Muscle of arm (tissue), 14 donors: ENCODE data around the gene CTNNA1. TPM values are rescaled to one million over a fixed set of nuclear protein-coding genes. Genes with fewer than 3 reads are reported as not detected.
"Not testable (repeated sequence)": the region's sequence is repeated elsewhere in the genome, so short reads cannot be mapped to it uniquely, and the experiment has no call there.

Experiments used
- DNase-seq: peaks from one replicate; pipeline ENCODE4 v3.0.0-alpha.2; 2013
- long read RNA-seq, 11 donors: transcript quantifications; one replicate each; lab custom pipeline, GENCODE V29; 2026
- polyA plus RNA-seq, 12 donors: library from polyadenylated mRNA; unstranded; fragments of 120-200 nt; gene quantifications; one replicate each; pipeline ENCODE4 v1.2.1, GENCODE V29; 2013; ENCODE audit not compliant: insufficient read length in 12 of 12

CTNNA1 gene, protein sequence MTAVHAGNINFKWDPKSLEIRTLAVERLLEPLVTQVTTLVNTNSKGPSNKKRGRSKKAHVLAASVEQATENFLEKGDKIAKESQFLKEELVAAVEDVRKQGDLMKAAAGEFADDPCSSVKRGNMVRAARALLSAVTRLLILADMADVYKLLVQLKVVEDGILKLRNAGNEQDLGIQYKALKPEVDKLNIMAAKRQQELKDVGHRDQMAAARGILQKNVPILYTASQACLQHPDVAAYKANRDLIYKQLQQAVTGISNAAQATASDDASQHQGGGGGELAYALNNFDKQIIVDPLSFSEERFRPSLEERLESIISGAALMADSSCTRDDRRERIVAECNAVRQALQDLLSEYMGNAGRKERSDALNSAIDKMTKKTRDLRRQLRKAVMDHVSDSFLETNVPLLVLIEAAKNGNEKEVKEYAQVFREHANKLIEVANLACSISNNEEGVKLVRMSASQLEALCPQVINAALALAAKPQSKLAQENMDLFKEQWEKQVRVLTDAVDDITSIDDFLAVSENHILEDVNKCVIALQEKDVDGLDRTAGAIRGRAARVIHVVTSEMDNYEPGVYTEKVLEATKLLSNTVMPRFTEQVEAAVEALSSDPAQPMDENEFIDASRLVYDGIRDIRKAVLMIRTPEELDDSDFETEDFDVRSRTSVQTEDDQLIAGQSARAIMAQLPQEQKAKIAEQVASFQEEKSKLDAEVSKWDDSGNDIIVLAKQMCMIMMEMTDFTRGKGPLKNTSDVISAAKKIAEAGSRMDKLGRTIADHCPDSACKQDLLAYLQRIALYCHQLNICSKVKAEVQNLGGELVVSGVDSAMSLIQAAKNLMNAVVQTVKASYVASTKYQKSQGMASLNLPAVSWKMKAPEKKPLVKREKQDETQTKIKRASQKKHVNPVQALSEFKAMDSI
- 100 to 1,000 TPM in 11 of 12 donors, not detected in 1; 222 to 353 (median 279) TPM for polyA plus RNA-seq
- long read RNA-seq, donor 1, transcript CTNNA1-201 (18 exons, 3,756 nt) = major isoform, 21 of 78 reads
- long read RNA-seq, donor 1, partial matches to known transcripts = 51 of 78 reads
- long read RNA-seq, donor 1, other reads (novel, unspliced or antisense) = 0 of 78 reads
- long read RNA-seq, donor 2, transcript CTNNA1-201 (18 exons, 3,756 nt) = major isoform, 42 of 70 reads
- long read RNA-seq, donor 2, partial matches to known transcripts = 19 of 70 reads
- long read RNA-seq, donor 2, other reads (novel, unspliced or antisense) = 0 of 70 reads
- long read RNA-seq, donor 3, transcript CTNNA1-236 (2 exons, 2,044 nt) = minor isoform, 5 of 40 reads
- long read RNA-seq, donor 3, transcript CTNNA1-201 (18 exons, 3,756 nt) = major isoform, 12 of 40 reads
- long read RNA-seq, donor 3, partial matches to known transcripts = 22 of 40 reads
- long read RNA-seq, donor 3, other reads (novel, unspliced or antisense) = 0 of 40 reads
- long read RNA-seq, donor 4, transcript CTNNA1-236 (2 exons, 2,044 nt) = minor isoform, 5 of 38 reads
- long read RNA-seq, donor 4, transcript CTNNA1-201 (18 exons, 3,756 nt) = major isoform, 12 of 38 reads
- long read RNA-seq, donor 4, partial matches to known transcripts = 19 of 38 reads
- long read RNA-seq, donor 4, other reads (novel, unspliced or antisense) = 0 of 38 reads
- long read RNA-seq, donor 5, transcript CTNNA1-236 (2 exons, 2,044 nt) = minor isoform, 18 of 176 reads
- long read RNA-seq, donor 5, transcript CTNNA1-201 (18 exons, 3,756 nt) = major isoform, 41 of 176 reads
- long read RNA-seq, donor 5, partial matches to known transcripts = 90 of 176 reads
- long read RNA-seq, donor 5, other reads (novel, unspliced or antisense) = 26 of 176 reads
- long read RNA-seq, donor 6, transcript CTNNA1-201 (18 exons, 3,756 nt) = major isoform, 23 of 49 reads
- long read RNA-seq, donor 6, partial matches to known transcripts = 21 of 49 reads
- long read RNA-seq, donor 6, other reads (novel, unspliced or antisense) = 0 of 49 reads
- long read RNA-seq, donor 7, transcript CTNNA1-201 (18 exons, 3,756 nt) = major isoform, 19 of 37 reads
- long read RNA-seq, donor 7, partial matches to known transcripts = 15 of 37 reads
- long read RNA-seq, donor 7, other reads (novel, unspliced or antisense) = 0 of 37 reads
- long read RNA-seq, donor 8, transcript CTNNA1-201 (18 exons, 3,756 nt) = major isoform, 24 of 135 reads
- long read RNA-seq, donor 8, transcript CTNNA1-236 (2 exons, 2,044 nt) = minor isoform, 12 of 135 reads
- long read RNA-seq, donor 8, partial matches to known transcripts = 98 of 135 reads
- long read RNA-seq, donor 8, other reads (novel, unspliced or antisense) = 0 of 135 reads
- long read RNA-seq, donor 9, transcript CTNNA1-236 (2 exons, 2,044 nt) = major isoform, 5 of 55 reads
- long read RNA-seq, donor 9, partial matches to known transcripts = 47 of 55 reads
- long read RNA-seq, donor 9, other reads (novel, unspliced or antisense) = 0 of 55 reads
- long read RNA-seq, donor 10, transcript CTNNA1-201 (18 exons, 3,756 nt) = major isoform, 36 of 109 reads
- long read RNA-seq, donor 10, partial matches to known transcripts = 70 of 109 reads
- long read RNA-seq, donor 10, other reads (novel, unspliced or antisense) = 0 of 109 reads
- long read RNA-seq, donor 11, transcript CTNNA1-236 (2 exons, 2,044 nt) = minor isoform, 6 of 139 reads
- long read RNA-seq, donor 11, transcript CTNNA1-201 (18 exons, 3,756 nt) = major isoform, 36 of 139 reads
- long read RNA-seq, donor 11, partial matches to known transcripts = 96 of 139 reads
- long read RNA-seq, donor 11, other reads (novel, unspliced or antisense) = 0 of 139 reads

DNA sequence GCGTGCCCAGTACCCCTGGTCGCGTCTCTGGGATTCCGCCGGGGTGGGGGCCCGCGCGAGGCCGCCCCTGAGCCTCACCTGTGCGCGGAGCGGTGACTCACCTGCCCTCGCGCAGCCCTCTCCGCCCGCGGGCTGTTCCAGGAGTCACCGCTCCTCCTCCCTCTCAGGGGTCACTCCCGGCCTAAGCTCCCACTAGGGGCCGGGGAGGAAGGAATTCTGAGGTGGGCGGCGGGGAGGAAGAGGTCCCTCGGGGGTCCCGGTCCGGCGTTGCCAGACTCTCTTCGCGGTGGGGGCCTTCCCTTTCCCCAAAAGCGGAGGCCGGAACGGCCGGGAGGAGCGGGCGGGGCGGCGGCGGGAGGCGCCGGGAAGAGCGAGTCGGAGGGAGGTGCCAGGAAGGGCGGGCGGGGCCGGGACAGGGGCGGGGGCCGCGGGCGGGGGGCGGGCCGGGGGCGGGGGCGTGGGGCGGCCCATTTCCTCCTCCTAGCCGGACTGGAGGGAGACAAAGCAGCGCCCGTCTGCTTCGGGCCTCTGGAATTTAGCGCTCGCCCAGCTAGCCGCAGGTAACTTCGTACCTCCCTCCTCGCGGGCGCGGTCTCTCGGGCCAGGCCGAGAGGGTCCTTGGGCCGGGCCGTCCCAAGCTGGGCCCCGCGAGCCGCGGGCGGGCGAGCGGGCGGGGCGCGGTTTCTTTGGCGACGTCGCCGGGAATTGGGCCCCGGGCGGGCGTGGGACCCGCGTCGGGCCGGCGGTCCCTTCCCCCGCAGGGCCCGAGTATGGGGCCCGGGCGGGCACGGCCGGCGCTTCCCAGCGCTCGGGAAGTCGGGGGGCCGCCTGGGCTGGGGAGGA lies at the start of gene CTNNA1:
TSS of gene CTNNA1 (plus strand) at position 475 of the 843 bp plus-strand sequence. CDS start 28,500 bp downstream, outside the sequence.
- DNase-seq = peak; percentile 81

DNA sequence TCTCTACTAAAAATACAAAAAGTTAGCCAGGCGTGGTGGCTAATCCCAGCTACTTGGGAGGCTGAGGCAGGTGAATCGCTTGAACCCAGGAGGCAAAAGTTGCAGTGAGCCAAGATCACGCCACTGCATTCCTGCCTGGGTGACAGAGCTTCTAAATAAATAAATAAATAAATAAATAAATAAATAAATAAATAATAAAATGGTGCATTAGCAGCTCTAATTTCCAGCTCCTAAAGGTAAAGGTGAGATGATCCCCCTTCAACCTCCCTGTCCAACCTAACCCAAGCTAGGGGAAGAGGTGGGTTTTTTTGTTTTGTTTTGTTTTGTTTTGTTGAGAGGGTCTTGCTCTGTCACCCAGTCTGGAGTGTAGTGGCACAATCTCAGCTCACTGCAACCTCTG lies 49.4 kb upstream of the CTNNA1 start:
- DNase-seq = not testable (repeated sequence)

DNA sequence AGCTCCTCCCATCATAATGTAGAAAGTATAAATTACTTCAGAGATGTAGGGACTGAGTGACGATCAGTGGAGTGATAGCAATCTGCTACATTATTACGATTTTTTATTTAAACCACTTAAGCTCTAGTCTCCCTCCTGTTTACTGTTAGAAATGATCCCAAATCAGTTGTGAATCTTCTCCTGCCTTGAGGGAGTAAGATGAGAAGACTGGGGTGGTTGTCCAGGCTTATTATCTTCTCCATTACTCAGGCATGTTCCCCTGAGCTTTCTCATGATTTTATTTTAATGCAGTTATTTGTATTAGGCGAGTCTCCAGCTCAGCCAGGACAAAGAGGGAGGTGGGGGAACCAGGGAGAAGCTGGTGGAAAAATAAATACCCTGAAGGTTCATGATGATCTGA lies 48.2 kb upstream of the CTNNA1 start:
- no peak for DNase-seq

DNA sequence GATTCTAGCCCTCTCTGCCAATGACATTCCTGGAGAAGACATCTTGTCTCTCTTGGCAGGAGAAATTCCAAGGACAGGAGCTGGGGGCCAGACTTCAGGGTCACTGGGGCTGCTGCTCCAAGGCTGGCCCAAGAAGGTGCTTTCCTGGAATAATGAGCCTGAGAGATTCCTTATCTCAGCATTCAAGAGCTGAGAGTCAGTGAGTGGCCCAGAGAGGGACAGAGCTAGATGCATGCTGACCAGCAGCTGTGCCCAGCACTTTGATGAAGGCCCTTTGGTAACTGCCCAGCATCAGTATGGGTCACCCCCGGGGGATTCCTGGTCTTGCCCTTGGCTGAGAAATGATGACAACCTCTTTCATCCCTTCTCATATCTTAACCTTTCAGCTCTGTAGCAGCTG lies 47.7 kb upstream of the CTNNA1 start:
- no peak for DNase-seq

DNA sequence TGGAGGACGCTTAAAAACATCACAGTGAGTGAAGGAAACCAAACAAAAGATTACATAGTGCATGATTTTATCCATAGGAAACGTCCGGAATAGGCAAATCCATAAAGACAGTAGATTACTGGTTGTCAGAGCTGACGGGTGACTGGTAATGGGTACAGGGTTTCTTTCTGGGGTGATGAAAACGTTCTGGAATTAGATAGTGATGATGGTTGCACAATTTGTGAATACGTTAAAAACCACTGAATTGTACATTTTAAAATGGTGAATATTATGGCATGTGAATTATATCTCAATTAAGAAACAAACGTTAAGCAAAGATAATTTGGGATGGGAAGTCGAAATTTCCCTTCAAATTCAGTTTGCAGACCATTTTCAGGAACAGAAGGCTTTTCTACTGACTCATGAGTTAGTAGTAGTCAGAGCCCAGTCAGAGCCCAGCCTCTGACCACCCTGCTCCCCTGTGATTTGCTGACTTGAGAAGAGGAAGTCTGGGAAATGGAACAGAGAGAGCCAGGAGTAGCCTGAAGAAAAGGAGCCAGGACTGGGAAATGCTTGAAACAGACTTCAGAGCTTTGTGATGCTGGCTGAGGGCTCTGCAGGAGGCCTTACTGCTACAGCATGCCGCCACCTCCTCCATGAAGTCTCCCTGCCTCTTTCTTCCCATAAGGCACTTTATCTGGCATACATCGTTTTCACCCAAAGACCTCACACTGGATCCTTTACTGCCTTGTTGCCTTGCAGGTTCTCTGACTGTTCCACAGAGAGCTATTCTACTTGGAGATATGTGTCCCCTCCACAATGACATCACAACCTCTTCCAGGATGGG lies 46.4 kb upstream of the CTNNA1 start:
- peak; percentile 7 for DNase-seq

DNA sequence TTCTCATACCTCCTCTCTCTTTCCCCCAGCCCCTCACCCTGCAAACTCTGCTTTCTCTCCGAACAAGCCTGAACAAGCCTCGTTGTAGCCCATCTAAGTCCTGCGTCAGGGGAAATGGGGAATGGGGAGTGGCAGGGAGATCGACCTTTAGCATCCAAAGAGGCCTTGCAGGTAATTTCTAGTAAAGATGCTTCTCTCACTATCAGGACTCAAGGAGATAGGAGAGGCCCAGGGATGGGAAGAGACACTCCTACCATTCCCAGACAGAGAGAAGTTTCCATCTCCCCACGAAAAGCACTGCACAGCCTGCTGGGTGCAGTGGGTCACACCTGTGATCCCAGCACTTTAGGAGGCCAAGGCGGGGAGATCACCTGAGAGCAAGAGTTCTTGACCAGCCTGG lies 44.4 kb upstream of the CTNNA1 start:
- no peak for DNase-seq

DNA sequence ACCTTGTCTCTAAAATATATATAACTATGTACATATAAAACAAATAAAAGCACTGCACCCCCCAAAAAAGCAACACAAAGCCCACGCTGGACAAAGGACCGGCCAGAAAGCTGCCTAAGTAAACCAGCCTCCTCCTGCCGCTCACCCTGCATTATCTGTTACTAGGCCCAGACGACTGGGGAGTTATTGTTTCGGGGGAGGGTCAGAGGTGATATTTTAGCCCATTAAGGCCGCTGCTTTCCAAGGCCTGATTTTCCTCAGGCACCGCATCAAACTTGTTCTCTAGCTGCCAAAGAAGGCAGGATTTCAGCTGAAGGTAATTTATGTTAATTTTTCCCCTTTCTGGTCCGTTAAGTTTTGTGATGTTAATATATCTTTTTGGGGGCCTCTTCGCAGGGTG lies 44.0 kb upstream of the CTNNA1 start:
- DNase-seq = no peak

DNA sequence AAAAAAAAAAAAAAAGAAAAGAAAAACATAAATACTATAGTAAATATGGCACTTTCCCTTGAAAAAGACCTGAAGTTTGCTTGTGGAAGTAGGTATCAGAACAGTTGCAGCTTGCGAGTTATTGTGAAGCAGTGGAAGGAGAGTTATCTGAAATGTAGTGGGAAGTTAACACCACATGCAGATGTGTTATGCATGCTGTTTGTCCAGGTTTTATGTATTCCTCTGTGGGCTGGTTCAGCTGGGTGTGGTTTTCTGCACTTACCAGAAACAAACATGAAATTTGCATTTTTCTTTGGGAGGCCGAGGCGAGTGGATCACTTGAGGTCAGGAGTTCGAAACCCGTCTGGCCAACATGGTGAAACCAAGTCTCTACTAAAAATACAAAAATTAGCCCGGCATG lies 42.1 kb upstream of the CTNNA1 start:
- DNase-seq = no peak

DNA sequence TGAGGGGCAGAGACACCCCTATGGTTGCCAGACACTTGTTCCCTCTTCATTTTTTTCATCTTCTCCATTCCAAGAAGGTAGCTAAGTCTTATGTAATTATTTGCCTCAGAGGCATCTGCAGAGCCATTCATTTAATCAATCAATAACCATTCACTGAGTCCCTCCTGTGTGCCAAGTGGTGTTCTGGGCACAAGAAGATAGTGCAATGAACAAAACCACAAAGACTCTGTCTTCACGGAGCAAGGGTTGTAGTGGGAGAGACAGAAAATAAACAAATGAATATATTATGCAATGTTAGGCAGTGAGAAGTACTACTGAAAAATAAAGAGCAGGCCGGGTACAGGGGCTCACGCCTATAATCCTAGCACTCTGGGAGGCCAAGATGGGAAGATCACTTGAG lies 41.4 kb upstream of the CTNNA1 start:
- no peak for DNase-seq

DNA sequence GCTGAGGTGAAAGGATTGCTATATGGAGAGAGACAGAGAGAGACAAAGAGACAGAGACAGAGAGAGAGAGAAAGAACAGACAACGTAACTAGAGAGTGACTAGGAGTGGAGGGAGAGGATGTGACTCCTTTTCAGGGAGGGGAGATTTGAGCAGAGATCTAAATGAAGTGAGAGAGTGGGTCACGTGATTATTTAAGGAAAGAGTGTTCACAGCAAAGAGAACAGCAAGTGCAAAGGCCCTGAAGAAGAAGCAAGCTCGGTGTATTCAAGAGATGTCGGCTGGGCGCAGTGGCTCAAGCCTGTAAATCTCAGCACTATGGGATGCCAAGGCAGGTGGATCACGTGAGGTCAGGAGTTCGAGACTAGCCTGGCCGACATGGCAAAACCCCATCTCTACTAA lies 40.9 kb upstream of the CTNNA1 start:
- no peak for DNase-seq

DNA sequence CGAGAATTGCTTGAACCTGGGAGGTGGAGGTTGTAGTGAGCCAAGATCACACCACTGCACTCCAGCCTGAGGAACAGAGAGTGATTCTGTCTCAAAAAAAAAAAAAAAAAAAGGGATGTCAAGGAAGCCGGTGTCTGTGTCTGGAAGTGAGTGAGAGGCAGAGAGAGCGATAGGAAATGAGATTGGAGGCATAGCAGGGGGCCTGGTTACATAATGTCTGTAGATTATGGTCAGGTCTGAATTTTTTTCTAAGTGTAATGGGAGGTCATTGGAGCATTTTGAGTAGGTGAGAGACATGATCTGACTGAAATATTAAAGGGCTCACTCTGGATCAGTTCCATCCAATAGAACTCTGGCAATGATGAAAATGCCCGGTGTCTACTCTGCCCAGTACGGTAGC lies 40.4 kb upstream of the CTNNA1 start:
- DNase-seq = no peak

DNA sequence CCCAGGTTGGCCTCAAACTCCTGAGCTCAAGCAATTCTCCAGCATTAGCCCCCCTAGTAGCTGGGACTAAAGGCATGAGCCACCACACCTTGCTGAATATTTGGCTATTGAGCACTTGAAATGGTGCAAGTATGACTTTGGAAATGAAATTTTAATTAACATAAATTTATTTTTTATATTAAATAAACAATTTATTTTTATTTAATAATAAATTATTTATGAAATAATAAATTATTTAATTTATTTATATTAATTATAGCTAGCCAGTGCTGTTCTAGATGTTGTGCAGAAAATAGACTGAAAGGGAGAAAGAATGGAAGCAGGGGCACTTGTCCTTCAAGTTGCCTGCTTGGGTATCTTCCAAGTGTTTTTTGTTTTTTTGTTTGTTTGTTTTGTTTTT lies 40.0 kb upstream of the CTNNA1 start:
- no peak for DNase-seq

DNA sequence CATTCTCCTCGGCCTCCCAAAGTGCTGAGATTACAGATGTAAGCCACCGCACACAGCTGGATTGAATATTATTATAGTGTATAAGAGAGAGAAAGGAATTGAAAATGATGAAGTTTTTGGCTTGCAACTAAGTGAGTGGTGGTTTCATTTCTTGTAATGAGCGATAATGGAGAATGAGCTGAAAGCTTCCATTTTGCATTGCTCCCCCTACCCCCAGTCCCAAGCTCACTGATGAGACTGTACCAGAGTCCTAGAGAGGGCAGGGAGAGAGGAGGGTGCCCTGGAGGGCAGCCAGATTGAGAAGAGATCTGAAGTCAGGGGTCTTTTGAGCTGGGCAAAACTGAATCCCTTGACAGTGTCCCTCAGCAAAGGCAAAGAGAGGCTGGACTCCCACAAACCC lies 38.5 kb upstream of the CTNNA1 start:
- no peak for DNase-seq

DNA sequence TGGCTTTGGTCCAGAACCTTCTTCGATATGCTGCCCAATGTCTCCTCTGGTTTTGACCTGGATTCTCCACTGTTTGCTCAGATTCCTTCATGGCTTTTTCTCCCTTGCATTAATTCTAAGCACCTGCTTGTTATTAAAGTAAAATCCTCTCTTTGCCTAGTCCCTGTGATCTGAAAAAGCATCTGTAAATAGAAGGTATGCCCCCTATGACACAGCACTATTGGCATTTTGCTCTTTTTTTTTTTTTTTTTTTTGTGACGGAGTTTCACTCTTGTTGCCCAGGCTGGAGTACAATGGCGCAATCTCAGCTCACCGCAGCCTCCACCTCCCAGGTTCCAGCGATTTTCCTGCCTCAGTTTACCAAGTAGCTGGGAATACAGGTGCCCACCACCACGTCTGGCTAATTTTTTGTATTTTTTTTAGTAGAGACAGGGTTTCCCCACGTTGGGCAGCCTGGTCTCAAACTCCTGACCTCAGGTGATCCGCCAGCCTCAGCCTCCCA lies 37.2 kb upstream of the CTNNA1 start:
- not testable (repeated sequence) for DNase-seq

DNA sequence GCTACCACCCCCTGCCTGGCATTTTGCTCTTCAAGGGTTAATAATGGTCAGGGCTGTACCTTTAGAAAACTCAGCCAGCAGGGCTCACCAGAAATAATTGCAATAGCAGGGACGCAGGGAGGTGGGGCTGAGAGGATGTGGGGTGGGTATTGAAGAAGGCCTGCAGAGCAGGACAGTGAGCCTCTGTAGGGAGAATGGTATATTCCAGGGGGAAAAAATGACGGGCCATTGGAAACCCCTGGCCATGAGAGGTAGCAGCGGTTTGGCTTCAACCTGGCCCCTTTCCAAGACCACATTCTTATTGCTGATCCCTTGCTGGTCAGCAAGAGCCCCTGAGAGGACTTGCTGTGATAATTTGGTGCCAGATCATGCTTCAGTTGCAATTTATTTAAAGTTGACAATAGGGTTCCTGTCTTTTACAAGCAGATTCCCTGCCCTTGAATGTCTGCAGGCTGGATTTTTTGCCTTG lies 36.7 kb upstream of the CTNNA1 start:
- DNase-seq = peak; percentile 9

DNA sequence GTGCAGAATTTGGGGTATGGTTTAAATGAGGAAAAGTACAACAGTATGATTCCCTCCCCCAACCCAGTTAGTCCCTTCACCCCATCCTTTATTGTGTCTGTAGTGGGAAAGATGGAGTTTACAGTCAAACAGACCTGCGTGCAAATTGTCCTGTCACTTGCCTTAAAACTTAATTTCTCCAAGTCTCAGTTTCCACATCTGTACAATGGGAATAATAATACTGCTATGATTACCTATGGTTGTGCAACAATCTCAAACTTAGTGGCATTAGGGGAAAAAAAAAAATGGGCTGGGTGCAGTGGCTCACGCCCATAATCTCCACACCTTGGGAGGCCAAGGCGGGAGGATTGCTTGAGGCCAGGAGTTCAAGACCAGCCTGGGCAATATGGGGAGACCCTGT lies 35.8 kb upstream of the CTNNA1 start:
- no peak for DNase-seq
